GM21825 (cell line): ENCODE results near the gene TMIGD1.

Source experiments
- ATAC-seq: cut with Tn5 transposase; IDR thresholded peaks from one replicate; pipeline ENCODE4 v1.9.1; 2021; ENCODE audit warnings: mild to moderate bottlenecking, moderate library complexity; ENCODE audit not compliant: unreplicated experiment

Gene TMIGD1

DNA sequence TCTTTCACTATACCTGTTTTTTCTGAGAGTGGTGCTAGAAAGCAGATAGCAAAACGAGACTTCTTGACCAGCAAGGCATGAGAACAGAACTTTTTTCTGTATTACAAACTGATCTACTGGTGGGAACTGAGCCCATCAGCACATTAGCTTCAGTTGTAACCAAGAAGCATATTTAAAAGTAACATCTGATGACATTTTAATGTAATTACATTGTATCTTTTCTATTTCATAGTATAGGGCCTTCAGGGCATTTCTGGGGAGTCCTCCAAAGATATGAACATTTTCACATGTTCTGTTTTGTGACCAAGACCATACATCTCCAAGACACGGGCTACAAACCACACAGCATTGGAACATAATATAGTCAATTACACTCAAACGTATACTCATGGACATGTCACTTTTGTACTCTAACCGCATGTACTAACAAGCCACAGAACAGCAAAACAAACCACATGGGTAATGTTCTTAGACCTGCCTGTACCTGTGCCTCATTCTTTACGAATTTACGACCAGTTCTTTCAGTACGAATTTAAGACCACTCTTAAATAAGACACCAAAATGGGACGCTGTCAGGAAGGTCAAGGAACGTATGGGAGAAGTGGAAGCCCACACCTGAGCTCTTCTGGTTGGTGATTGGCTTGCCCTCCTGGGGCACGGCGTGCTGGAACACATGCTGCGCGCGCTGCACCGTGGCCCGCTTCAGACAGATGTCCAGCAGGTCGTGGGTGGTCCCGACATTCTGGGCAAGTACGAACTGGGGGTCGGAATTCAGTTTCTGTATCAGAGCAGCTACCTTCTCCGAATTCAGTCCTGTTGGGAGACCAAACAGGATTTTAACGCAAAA is 42.9 kb downstream of the TMIGD1 start:
- ATAC-seq: peak; percentile 48

DNA sequence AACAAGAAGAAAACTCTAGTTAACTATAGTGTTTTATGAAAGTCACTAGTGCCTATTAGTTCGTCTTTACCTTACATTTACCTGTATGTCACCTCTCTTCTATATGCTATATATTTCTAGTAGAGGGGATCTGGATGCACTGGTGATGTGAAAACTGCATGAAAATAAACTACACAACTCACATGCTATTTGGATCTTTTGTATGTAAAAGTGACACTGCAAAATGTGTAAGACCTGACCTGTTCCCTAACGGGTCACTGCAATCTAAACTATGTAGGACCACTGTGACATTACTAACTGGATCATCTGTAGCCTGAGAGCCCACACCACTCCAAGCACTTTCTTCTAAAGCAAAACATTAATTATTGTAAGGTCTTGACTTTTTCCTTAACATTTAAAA is 43.8 kb downstream of the TMIGD1 start:
- no peak for ATAC-seq

DNA sequence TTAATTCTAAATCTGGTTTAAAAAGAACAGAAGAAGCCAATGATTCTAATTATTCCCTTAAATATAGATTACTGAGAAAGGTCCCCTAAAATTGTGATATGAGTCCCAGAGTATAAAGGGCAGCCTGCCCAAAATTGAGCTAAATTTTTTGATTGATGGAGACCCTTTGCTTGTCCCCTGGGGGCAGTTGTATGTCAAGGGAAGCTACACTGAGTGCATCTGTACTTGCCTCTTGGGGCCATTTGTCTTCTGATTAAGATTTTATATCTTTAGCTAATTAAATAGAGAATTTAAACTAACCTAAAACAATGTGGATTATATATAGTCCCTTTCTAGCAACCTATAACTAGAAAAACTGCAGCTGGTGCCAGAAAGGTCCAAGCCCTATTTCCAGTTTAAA is 54.7 kb downstream of the TMIGD1 start:
- ATAC-seq: no peak

DNA sequence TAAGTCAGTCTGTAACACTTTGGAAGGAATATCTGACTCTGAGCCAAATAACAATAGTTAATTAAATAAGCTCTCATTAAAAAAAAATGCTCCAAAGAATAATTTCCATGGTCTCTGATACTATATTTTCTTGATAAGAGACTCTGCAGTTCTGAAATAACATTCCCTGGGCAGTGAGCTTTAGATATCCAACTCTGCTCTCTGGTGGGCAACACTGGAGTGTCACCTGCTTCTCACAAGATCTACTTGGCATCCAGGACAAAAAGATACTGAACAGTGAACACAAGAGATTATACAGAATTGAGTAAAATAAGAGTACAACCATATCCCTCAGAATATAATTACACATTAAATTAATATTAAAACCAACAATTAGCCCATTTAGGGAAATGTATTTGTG is 55.8 kb downstream of the TMIGD1 start:
- no peak for ATAC-seq

DNA sequence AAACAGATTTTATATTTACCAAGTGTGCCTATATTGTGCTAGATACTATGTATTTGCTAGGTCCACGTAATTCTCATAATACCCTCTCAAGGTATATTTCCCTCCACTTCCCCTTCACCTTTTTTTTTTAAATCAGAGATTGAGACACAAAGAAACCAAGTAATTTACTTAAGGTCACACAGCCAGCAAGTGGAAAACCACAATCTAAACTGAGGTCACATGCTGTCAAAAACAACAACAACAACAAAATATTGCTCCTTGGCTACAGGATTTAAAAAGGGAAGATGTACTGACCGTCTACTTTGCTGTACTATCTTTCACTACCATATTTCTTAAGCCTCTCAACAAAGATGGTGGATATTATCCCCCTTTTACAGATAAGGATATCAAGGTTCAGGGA is 57.9 kb downstream of the TMIGD1 start:
- ATAC-seq: no peak

DNA sequence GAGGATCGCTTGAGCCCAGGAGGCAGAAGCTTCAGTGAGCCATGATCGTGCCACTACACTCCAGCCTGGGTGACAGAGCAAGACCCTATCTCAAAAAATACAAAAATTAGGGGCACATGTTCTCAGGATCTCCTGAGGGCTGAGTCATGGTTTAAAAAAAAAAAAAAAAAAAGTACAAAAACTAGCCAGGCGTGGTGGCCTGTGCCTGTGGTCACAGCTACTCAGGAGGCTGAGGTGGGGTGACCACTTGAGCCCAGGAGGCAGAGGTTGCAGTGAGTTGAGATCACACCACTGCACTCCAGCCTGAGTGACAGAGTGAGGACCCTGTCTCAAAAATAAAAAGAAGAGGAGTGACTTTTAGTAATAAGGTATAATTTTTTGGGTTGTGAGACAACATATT is 59.0 kb downstream of the TMIGD1 start:
- ATAC-seq: no peak

DNA sequence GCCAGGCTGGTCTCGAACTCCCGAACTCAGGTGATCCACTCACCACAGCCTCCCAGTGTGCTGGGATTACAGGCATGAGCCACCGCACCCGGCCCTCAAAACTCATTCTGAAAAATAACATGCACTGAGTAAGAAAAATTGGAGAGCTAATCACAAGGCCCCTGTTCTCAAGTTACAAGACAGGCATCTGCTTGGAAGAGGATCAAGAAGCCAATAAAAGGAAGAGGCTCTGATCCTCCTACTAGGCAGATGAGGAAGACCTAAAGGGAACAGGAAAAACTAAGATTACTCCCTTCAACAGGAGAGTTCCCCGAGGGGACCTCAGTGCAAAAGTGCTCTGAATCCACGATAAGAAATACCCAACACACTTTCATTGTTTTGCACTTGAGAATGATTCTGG is 60.5 kb downstream of the TMIGD1 start:
- ATAC-seq: no peak

DNA sequence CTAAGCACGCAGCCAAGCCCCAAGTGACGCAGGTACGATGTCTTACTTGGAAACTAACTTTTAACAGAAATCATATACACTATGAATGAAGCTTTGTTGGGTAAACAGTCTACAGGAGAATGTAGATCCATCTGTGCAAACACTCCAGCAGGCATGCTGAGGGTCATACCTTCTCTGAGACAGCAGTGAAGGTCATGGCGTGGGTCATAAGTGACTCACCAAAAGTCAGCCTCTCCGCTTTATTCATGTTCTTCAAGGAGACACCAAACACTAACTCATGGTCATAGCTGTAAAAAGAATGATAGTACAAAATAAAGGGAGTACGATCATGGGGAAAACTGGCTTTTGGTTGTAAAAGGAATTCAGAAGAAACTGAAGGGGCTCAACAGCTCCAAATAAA is 62.8 kb downstream of the TMIGD1 start:
- no peak for ATAC-seq

DNA sequence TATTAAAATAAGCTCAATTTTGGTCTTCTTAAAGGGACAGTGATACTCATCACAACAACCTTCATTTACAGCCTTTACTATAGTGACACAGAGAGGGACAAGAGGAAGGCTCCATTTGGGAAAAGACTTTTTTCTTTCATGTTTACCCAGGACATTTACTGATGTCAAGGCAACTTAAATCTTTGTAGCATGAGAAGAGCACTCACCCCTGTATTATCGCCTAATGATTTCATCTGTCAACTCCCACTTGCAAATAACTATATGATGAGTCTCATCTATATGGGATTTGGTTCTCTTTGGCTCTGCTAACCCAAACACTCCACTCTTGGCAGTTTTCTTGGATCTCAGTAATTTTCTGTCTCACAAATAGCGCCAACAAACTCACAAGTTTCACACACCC is 66.2 kb downstream of the TMIGD1 start:
- no peak for ATAC-seq
